B cell (primary cell): ENCODE data around the gene TBPL2.

Source experiments
- CTCF ChIP-seq: fragments of 200-600 bp; IDR thresholded peaks from one replicate; pipeline ENCODE4 v1.8.0; 2022; ENCODE audit warnings: antibody characterized with exemption, mild to moderate bottlenecking
- EZH2 ChIP-seq: IDR thresholded peaks from 2 replicates; pipeline ENCODE4 v1.6.1; 2012; ENCODE audit warnings: borderline replicate concordance, low read depth, mild to moderate bottlenecking, moderate library complexity, low read length; ENCODE audit not compliant: insufficient read depth, poor library complexity, severe bottlenecking

- no peak for TF ChIP-seq EZH2
- no peak for TF ChIP-seq CTCF
Measured at GRCh38 chr14:55450987-55451386, 10.6 kb upstream of the TBPL2 start.
